GM18507 (cell line): ENCODE measurements around the gene WFIKKN2.

Source experiments
- DNase-seq: peaks from one replicate; pipeline ENCODE4 v3.0.0; 2011; ENCODE audit warnings: low read depth; ENCODE audit not compliant: insufficient read length; ENCODE audit errors: extremely low spot score
- FAIRE-seq: peaks from 2 replicates; lab custom pipeline; 2011; peaks lifted over from hg19 to GRCh38; lab: Jason Lieb, UNC

The WFIKKN2 gene

DNA sequence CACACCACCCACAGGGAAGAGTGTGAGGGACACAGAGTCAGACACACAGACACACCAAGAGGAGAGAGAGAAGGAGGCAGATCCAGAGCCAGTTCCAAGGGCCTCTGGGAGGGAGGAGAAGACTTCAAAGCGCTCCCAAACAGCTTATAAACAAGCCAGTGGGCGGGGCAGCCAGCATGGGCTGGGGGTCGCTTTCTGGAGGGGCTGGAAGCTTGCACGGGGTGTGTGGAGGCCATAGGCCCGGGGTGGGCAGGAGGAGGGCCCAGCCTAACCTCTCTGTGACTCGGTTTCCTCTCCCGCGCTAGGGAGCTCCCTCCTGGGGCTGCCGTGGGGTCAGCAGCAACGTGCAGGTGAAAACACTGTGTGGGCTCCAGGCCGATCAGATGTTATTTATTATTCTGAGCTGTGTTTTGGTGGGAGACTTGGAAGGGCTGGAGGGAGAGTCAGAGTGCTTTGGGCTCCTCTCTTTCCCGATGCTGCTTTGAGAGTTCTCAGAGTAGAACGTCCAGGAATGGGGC is 2.5 kb upstream of the WFIKKN2 start:
- DNase-seq (no peak), FAIRE-seq (no peak)

DNA sequence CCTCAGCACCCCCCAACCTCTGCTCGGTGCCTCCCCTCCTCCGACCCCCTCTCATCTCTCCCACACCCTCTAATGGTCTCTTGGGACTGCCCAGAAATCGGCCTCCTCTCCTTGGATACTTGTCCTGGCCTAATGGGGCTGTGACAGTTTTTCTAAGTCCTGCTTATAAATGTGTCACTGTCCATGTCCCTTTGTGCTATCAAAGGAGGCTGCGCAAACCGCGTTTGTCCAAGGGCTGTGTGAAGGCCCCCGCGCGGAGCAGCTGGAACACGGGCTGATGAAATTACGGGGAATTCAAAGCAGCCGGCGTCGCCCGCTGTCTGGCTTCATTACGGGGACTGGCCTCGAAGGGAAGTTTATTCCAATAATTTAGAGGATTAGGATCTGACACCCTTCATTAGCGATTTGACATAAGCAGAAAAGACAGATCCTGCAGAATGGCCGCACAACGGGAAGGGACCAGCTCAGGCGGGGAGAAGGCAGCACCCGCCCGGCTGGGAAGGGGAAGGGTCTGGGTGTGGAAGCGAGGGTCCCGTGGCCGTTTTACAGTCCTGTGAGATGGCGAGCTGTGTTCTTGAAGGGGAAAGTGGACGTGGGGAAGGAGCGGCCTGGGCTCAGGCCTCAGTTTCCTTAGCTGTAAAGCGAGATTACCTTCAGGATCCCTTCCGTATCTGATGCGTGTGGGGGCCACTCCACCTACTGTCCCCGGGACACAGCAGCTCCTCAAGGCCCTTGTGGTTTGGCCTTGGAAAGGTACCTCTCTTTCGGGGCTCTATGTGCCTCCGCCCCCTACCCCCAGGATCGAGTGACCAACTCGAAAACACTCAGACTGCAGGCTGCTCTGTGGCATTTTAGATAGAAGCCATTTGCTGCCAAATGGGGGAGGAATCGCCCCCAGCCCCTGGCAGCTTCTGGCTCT is 1.6 kb upstream of the WFIKKN2 start:
- FAIRE-seq: no peak
- DNase-seq: no peak

DNA sequence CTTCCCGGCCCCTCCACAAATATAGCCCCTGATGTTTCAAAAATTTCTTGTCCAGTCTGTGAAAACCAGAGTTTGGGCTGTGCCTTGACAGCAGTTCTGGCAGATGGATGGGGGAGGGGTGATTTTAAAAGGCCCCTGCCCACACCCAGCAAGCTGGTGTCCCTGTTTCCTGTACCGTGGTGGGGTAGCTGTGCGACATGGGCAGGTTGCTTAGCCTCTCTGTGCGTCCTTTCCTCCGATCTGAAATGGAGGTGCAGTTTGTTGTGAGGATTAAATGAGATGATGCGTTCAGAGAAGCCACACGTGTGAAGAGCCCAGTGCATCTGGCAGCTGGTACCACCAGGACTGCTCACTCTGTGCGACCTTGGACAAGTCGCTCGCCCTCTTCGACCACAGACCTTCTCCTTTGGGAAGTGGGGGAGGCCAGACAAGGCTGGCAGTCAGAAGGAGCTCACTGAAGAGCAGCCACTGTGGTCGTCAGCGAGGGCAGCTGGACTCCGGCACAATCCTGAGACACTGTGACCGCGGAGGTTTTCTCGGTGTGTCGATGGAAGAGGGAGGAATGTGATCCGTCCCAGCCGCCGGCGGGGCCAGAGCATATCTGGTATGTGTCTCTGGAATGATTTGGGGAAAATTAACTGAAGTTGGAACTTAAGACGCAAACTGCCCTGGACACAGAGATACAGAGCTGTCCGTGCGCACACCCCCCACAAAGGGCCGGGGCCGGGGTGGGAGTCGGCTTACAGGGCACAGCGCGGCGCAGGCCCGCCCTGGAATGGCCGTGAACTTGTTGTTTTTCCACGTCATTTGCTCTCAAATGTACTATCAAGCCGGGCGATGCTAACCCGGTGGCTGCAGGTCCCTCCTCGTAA is 721 bp upstream of the WFIKKN2 start:
- FAIRE-seq (no peak), DNase-seq (no peak)

DNA sequence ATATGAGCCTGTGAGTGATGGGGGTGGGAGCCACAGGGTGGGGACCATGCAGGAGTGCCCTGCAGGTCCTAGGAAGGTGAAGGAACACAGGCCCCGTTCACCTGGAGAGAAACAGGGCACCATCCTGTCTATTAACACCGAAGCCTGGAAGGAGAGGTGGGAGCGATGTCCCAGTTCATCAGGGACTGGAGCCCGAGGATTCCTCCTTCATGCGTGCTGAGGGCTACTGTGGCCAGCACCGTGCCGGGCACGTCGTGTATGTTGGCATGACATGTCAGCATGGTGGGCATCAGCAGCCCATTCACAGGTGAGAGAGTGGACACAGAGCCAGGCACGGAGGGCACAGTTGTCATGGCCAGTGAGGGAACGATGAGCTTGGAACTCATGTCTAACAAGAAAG is 1.4 kb downstream of the WFIKKN2 start:
- FAIRE-seq (no peak), DNase-seq (no peak)

DNA sequence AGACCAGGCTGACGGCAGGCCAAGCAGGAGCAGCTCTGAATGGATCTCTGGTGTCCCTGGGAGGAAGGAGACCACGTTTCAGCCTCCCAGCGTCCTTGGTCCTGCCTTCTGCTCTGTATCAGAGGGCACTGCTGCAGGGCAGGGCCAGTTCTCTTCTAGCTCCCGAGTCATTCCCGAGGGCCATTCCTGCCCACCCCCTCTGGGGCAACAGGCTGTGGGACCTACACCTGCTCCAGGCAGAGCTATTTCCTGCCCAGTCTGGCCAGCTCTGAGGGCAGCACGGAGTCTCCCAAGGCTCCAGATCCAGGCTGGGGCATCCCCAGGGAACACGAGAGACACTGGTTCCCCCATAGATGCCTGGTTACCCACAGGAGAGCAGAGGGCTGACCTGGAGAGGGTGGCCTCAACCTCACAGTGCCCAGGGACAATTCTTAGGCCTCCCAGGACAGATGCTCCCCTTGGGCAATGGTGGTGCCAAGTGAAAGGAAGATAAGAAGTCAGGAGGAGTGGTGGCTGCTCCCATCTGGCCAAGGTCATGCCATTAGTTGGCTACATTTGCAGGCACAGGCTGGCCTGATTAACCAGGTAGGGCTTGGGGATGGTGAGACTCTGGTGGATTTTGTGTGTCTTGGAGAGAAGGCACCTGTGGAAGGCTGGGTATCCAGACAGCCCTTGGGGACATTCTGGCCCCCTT is 2.0 kb downstream of the WFIKKN2 start:
- no peak for DNase-seq
- FAIRE-seq: no peak

DNA sequence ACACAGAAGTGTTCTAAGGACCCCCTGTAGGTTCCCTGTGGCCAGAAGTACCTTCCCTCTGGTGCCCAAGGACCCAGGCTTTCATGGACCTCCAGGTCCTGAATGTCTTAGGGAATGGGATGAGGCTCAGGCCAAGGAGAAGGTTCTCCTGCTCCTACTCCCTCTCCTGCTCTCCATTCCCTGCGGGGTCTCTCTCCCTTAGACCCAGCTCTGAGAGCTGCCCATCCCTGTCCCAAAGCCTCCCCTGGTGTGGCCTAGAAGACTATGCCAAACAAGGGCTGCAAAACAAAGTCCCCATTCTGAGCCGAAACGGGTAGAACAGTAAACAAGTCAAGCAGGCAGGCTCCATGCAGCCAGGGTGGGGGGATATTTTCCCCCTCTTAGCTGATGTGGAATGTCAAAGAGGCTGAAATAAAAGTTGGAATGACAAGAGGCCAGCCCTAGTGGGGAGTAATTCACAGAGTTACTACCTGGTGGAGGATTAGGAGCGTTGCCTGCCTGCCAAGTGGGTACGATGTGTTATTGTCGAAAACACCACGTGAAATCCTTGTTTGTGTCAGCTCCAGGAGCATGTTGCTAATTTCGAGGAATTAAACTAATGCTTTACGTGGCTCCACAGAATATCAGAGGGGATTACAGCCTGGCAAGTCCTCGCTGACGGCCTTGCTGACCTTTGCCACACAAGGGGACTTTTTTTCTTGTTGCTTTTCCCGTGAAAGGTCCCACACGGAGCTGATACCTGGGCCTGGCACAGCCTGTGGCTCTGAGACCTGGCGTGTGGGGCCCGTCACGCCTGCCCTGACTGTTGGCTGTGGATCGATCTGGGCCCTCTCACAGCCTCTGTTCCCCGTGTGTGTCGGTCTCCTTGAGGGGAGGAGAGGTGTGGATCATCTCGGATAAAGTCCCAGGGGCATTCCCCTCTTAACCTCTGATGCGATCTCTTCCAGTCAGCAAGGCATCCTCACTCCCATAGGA is 2.9 kb downstream of the WFIKKN2 start:
- DNase-seq (no peak), FAIRE-seq (no peak)

DNA sequence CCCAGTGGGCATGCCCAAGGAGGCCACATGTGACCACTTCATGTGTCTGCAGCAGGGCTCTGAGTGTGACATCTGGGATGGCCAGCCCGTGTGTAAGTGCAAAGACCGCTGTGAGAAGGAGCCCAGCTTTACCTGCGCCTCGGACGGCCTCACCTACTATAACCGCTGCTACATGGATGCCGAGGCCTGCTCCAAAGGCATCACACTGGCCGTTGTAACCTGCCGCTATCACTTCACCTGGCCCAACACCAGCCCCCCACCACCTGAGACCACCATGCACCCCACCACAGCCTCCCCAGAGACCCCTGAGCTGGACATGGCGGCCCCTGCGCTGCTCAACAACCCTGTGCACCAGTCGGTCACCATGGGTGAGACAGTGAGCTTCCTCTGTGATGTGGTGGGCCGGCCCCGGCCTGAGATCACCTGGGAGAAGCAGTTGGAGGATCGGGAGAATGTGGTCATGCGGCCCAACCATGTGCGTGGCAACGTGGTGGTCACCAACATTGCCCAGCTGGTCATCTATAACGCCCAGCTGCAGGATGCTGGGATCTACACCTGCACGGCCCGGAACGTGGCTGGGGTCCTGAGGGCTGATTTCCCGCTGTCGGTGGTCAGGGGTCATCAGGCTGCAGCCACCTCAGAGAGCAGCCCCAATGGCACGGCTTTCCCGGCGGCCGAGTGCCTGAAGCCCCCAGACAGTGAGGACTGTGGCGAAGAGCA is 4.4 kb downstream of the WFIKKN2 start:
- FAIRE-seq (no peak), DNase-seq (no peak)

DNA sequence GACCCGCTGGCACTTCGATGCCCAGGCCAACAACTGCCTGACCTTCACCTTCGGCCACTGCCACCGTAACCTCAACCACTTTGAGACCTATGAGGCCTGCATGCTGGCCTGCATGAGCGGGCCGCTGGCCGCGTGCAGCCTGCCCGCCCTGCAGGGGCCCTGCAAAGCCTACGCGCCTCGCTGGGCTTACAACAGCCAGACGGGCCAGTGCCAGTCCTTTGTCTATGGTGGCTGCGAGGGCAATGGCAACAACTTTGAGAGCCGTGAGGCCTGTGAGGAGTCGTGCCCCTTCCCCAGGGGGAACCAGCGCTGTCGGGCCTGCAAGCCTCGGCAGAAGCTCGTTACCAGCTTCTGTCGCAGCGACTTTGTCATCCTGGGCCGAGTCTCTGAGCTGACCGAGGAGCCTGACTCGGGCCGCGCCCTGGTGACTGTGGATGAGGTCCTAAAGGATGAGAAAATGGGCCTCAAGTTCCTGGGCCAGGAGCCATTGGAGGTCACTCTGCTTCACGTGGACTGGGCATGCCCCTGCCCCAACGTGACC is 5.0 kb downstream of the WFIKKN2 start:
- DNase-seq (no peak), FAIRE-seq (no peak)

DNA sequence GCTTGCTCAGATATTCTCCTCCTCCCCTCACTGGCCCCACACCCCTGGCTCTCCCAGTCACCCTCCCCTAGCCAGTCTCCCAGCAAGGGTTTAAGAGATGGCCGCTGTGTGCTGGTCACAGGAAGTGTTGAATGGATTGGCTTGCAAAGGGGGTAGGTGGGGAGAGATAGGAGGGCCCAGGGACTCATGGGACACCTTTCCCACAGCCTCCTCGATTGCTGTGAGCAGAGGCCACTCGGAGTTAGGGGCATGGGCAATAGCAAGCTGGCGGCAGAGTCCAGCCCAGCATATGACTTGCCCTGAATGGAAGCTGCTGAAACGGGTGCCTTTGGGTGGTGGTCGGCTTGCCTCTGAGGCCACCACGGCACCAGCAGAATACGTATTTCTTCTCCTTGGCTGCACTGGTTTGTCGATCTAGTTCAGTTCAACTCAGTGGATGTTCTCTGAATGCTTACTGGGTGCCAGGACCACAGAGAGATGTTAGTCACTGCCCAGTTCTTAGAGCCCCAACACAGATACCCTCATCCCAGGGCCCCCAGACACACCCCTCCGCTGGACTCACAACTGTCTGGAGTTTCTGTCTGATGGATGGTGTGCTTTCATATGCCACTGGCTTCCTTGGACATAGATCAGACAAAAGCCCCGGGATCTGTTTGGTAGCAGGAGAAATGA is 6.0 kb downstream of the WFIKKN2 start:
- FAIRE-seq (no peak), DNase-seq (no peak)

DNA sequence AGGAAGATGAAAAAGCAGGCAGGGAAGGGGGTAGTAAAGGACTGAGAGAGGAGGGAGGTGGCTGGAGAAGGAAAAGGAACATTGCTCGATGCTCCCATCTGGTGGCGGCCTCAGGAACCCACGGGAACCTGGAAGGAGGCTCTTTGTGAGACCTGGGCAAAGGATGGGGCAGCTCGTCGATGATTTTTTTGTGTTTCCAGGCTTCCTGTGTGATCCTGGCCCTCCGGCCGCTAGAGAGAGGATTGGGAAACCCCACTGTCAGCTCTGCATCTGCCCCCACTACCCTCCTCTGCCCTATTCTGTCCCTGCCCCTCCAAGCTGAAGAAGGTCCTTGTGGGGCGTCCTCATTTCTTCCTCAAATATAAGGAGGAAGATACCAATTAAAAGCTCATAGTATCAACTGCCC is 6.6 kb downstream of the WFIKKN2 start:
- peak; percentile 58 for DNase-seq
- FAIRE-seq: peak; percentile 80

DNA sequence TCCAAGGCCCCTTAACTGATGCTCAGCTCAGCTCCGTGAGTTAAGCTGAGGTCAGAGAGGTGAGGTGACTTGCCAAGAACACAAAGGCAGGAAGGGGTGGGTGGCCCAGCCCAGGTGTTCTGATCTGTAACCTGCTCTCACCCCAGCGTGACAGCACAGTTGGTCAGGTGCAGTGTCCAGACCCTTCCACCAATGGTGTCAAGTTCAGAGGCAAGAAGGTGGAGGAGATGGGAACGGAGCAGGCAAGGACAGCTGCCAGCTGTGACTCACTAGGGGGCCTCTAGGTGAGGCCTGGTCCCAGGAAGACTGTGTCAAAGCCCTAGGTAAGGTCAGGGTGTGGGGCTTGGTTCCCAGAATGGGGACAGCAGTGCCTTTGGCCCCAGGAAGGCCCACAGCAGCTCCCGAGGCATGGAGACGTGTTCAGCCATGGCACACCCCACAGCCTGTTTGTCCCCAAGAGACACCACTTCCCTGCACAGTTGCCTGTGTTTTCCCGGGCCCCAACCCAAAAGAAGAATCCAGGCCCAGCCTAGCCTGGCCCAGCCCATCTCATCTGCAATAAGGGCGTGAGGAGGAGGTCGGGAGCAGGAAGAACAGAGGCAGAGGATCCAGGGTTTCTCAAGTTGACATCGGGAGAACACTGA is 7.2 kb downstream of the WFIKKN2 start:
- FAIRE-seq: no peak

DNA sequence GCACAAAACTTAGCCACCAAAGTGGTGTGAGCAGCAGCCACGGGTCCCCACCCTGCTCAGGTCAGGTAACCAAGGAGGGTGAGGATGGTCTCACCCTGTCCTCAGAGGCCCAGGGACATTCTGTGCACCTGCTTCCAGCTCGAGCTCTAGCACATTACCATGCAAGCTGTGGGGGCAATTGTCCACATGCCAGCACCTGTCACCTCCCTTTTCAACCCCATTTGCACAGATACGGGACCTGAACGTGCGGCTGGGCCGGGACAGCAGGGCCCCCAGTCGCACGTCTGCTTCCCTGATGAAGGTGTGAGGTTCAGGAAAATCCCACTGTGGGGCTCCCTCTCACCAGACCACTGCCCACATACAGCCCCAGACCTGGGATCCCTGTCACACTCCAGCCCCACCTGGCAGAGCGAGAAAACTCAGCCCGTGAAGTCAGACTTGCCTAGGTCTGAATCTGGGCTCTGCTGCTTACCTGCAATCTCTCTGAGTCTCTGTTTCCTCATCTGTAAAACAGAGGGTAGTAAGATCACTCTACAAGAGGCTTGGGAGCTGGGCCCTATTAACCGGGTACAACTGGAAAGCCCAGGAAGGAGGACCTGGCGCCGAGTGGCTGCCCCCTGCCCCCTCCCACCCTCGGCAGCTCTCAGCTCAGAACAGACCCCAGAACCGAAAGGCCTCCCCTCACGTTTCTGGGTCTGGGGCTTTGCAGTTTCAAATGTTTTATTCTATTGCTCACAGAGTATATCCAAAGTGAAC is 7.9 kb downstream of the WFIKKN2 start:
- no peak for FAIRE-seq
- no peak for DNase-seq

More for the DNA sequence above, 7.2 kb downstream of the WFIKKN2 start:
- no peak for DNase-seq

DNA sequence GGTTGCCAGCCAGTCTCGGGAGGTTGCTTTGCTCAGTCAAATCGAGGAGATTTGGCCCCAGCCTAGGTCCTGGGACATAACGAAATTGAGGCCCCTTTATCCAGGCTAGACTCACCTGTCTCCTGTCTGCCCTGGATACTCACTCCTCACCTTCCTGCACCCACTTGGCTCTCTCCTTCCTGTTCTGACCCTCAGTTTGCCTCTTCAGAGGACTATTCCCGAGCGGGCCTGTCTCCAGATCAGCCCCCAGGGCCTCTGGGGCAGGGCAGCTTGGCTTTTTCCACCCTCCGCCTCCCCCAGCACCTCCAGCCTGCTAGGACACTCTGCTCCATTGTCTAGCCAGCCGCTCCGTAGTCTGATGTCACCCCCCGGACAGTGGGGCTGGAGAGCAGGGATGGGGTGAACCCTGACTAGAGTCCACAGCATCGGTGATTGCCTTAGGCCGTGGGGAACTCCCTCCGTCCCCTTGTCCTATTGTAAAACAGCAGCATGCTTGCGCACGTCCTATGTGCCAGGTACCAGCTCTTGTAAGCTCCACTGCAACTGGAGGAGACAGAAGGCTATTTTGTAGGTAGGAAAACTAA is 8.8 kb downstream of the WFIKKN2 start:
- DNase-seq (no peak), FAIRE-seq (no peak)

DNA sequence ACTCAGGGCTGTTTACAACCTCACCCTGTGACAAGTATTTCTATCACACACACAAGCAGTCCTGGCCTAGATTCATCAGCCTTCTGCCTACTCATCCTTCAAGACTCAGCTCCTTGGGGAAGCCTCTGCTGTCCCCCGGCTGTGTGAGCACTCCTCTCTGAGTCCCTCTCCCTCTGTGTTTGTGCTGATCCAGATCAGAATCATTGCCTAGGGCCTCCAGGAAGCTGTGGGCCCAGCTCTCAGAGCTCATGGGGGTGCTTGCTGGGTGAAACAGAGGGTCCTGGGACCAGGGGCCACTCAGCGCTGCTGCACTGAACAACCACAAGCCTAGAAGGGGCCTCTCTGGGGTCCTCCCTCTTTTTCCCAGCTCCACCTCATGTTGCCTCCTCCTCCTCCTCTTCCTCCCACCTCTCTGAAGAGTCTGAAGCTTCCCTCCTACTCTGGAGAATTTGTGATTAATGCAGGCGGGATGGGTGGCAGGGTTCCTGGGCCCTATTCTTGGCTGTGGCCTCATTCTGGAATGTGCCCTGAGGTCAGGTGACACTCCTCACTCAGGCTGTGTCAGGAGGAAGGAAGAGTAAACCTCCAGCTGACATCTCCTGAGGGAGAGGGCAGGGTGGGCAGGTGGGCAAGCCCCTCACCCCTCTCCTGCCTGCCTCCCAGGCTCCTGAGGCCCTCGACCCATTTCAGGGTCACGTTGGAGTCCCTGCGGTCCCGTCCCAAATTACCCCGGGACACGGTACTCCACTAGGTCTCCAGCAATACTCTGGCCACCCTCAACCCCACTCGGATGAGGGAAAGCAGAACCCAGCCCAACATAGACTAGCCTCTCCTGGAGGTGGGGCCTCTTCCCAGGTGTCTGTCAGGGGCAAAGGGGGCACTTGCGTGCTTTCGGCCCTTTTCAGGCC is 10.1 kb downstream of the WFIKKN2 start:
- no peak for FAIRE-seq
- no peak for DNase-seq

DNA sequence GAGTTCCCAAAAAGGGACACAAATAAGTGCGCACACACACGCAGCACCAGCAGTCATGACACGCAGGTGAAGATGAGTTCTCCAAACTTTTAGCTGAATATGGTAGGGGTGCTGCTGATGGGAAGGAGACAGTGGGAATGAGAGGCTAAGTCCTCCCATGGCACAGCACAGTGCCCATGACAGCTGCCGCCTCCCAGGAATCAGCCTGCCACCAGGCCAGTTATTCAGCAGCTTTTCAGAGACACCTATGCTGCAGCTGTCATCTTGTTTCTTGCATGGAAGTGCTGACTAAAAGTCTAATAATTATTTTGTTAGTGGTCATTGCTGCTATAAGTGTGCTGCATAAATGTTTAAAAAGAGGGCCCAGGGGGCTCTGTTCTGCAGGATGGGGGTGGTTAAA is 12.2 kb downstream of the WFIKKN2 start:
- DNase-seq (no peak), FAIRE-seq (no peak)
